ENCODE data around the gene VAMP3. TPM values are rescaled to one million over a fixed set of nuclear protein-coding genes. Genes with fewer than 3 reads are reported as not detected.
A peak's percentile ranks its signal among the peaks of the same experiment; 100 is the strongest.

VAMP3 gene
- total and polyA plus RNA-seq, 9 of the 15 experiments (the other 6 are each of a cell fraction or from before 2014, with no cell fraction given) = 27.1 to 71.3 (median 47.5) TPM

DNA sequence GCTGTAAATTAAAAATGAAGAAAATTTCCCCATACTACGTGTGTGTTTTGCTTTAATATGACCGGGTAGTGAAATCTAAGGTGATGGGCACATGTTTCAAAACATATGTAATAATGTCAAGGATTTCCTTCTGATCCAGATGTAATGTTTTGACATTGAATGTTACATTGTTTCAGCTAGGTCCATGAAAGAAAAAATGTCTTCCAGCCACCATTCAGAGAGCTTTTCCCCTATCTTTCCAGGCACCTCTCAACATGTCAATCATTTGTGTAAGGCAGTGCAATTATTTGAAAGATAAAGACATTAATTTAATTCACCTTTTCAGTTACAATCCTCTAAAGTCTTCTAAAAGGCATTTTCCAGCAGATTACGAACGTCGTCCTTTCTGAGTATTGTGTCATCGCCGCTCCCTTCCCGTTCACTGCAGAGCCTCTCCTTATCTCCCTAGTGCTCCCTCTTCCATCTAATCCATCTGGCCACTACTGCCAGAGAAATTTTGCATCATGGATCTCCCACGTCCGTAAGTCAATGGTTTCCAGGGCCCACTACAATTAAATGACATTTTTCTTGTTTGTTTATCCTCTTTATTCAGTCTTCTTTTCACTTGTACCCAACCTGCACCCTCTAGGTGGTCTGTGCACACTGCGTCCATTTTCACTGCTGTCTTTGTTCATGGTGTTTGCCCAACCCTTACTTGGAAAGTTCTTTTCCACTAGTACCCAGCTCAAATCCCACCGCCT, 1.3 kb upstream of the VAMP3 start (continued):
- TF ChIP-seq KHSRP (IDR thresholded peaks at IDR 0.05) (no peak), TCF3 (CRISPR knock-in tag; IDR thresholded peaks at IDR 0.05) (peak; percentile 56), SNIP1 (IDR thresholded peaks at IDR 0.05; ENCODE audit: low read depth) (no peak), MXI1 (IDR thresholded peaks at IDR 0.05; ENCODE audit: low read depth, low read length) (no peak), NFRKB (IDR thresholded peaks at IDR 0.05; ENCODE audit: low read depth) (peak; percentile 51; the same call in 1 of the 2 replicates), SRSF7 (optimal IDR thresholded peaks at IDR 0.05; ENCODE audit: low read depth, low read length) (no peak), ZNF77 (CRISPR knock-in tag; IDR thresholded peaks at IDR 0.05) (no peak), HIVEP1 (CRISPR knock-in tag; IDR thresholded peaks at IDR 0.05) (no peak), ZNF224 (CRISPR knock-in tag; IDR thresholded peaks at IDR 0.05) (no peak)
- TF ChIP-seq, protein P1, sequence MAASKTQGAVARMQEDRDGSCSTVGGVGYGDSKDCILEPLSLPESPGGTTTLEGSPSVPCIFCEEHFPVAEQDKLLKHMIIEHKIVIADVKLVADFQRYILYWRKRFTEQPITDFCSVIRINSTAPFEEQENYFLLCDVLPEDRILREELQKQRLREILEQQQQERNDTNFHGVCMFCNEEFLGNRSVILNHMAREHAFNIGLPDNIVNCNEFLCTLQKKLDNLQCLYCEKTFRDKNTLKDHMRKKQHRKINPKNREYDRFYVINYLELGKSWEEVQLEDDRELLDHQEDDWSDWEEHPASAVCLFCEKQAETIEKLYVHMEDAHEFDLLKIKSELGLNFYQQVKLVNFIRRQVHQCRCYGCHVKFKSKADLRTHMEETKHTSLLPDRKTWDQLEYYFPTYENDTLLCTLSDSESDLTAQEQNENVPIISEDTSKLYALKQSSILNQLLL (CRISPR knock-in tag; IDR thresholded peaks at IDR 0.05; ENCODE audit: borderline replicate concordance) = no peak
- TF ChIP-seq, protein P2, sequence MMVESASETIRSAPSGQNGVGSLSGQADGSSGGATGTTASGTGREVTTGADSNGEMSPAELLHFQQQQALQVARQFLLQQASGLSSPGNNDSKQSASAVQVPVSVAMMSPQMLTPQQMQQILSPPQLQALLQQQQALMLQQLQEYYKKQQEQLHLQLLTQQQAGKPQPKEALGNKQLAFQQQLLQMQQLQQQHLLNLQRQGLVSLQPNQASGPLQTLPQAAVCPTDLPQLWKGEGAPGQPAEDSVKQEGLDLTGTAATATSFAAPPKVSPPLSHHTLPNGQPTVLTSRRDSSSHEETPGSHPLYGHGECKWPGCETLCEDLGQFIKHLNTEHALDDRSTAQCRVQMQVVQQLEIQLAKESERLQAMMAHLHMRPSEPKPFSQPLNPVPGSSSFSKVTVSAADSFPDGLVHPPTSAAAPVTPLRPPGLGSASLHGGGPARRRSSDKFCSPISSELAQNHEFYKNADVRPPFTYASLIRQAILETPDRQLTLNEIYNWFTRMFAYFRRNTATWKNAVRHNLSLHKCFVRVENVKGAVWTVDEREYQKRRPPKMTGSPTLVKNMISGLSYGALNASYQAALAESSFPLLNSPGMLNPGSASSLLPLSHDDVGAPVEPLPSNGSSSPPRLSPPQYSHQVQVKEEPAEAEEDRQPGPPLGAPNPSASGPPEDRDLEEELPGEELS (CRISPR knock-in tag; IDR thresholded peaks at IDR 0.05; ENCODE audit: borderline replicate concordance) = no peak
- TF ChIP-seq, protein P3, sequence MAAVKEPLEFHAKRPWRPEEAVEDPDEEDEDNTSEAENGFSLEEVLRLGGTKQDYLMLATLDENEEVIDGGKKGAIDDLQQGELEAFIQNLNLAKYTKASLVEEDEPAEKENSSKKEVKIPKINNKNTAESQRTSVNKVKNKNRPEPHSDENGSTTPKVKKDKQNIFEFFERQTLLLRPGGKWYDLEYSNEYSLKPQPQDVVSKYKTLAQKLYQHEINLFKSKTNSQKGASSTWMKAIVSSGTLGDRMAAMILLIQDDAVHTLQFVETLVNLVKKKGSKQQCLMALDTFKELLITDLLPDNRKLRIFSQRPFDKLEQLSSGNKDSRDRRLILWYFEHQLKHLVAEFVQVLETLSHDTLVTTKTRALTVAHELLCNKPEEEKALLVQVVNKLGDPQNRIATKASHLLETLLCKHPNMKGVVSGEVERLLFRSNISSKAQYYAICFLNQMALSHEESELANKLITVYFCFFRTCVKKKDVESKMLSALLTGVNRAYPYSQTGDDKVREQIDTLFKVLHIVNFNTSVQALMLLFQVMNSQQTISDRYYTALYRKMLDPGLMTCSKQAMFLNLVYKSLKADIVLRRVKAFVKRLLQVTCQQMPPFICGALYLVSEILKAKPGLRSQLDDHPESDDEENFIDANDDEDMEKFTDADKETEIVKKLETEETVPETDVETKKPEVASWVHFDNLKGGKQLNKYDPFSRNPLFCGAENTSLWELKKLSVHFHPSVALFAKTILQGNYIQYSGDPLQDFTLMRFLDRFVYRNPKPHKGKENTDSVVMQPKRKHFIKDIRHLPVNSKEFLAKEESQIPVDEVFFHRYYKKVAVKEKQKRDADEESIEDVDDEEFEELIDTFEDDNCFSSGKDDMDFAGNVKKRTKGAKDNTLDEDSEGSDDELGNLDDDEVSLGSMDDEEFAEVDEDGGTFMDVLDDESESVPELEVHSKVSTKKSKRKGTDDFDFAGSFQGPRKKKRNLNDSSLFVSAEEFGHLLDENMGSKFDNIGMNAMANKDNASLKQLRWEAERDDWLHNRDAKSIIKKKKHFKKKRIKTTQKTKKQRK (IDR thresholded peaks at IDR 0.05; ENCODE audit: borderline replicate concordance, low read depth, low read length) = no peak
- TF ChIP-seq, protein P4, sequence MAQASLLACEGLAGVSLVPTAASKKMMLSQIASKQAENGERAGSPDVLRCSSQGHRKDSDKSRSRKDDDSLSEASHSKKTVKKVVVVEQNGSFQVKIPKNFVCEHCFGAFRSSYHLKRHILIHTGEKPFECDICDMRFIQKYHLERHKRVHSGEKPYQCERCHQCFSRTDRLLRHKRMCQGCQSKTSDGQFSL (CRISPR knock-in tag; IDR thresholded peaks at IDR 0.05) = no peak
- TF ChIP-seq, protein P4 (tag; IDR thresholded peaks at IDR 0.05) = no peak
